Body of pancreas (tissue), 4 donors: ENCODE measurements around the gene SPEM2.

Experiments
- POLR2A ChIP-seq, 3 donors: fragments of 450-650 bp; IDR thresholded peaks; one replicate each; pipeline ENCODE4 v1.6.1; 2016; ENCODE audit warnings: antibody characterized with exemption in 3 of 3, mild to moderate bottlenecking in 2 of 3
- TF ChIP-seq, protein P1 (sequence below), 7 experiments: fragments of 450-650 bp in 4 of 7; fragments of 200-600 bp in 3 of 7; sonication (generic) in 3 of 7; IDR thresholded peaks; one replicate each; pipeline ENCODE4 v1.5.1; 2016 to 2019; ENCODE audit warnings: antibody characterized with exemption in 7 of 7

DNA sequence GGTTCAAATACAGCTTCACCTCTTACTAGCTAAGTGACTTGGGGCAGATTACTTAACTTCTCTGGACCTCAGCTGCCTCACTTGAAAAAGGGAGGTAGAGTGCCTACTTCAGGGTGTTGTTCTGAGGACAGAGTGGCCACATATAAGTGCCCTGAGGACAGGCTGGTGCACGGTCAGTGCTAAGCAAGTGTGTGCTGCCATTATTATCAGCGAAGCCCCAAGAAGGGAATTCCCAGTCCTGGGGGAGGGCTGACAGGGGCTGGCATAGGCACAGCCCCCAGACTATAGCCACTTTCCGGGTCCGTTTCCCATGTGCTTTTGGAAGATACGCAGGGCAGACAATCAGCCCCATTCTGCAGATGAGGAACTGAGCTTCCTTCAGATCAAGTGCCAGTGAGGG, 51.5 kb downstream of the SPEM2 start:
- TF ChIP-seq, protein P1, sequence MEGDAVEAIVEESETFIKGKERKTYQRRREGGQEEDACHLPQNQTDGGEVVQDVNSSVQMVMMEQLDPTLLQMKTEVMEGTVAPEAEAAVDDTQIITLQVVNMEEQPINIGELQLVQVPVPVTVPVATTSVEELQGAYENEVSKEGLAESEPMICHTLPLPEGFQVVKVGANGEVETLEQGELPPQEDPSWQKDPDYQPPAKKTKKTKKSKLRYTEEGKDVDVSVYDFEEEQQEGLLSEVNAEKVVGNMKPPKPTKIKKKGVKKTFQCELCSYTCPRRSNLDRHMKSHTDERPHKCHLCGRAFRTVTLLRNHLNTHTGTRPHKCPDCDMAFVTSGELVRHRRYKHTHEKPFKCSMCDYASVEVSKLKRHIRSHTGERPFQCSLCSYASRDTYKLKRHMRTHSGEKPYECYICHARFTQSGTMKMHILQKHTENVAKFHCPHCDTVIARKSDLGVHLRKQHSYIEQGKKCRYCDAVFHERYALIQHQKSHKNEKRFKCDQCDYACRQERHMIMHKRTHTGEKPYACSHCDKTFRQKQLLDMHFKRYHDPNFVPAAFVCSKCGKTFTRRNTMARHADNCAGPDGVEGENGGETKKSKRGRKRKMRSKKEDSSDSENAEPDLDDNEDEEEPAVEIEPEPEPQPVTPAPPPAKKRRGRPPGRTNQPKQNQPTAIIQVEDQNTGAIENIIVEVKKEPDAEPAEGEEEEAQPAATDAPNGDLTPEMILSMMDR (IDR thresholded peaks at IDR 0.05): no peak
- no peak for TF ChIP-seq POLR2A (IDR thresholded peaks at IDR 0.05)
